ENCODE data around the gene XIRP1. TPM values are rescaled to one million over a fixed set of nuclear protein-coding genes. Genes with fewer than 3 reads are reported as not detected.

Gene XIRP1
- total and polyA plus RNA-seq, 4 donors = 0.01 TPM; not detected in 3

GRCh38 chr3:39158148-39158715 is 34.2 kb downstream of the XIRP1 start:
- Histone ChIP-seq H3K27me3 (ENCODE audit: control insufficient read depth in 4 of 4, insufficient read depth in 4 of 4, low read length in 3 of 4) (no peaks in the 10 kb centered on the region), H3K4me1 (ENCODE audit: control insufficient read depth in 4 of 4, insufficient read depth in 4 of 4, low read length in 3 of 4) (peaks cover 6 to 27% (median 10%) of the 10 kb centered on the region in 4 donors), H3K27ac (ENCODE audit: low read depth in 1 of 2, low read length in 2 of 2) (no peak overlapping the region), H3K36me3 (ENCODE audit: control insufficient read depth in 4 of 4, insufficient read depth in 3 of 4, low read depth in 1 of 4, low read length in 3 of 4) (no peaks in the 10 kb centered on the region), H3K4me3 (ENCODE audit: low read depth in 1 of 3, low read length in 3 of 3) (no peak overlapping the region), H3K9ac (ENCODE audit: low read depth in 1 of 2, low read length in 2 of 2) (no peak overlapping the region), H3K9me3 (ENCODE audit: control insufficient read depth in 4 of 4, low read length in 3 of 4) (no peaks in the 10 kb centered on the region)
- DNase-seq (ENCODE audit: low spot score) = no peak
- TF ChIP-seq RAD21 (IDR thresholded peaks at IDR 0.05) (no peak), EGR1 (IDR thresholded peaks at IDR 0.05; ENCODE audit: low read depth in 2 of 2) (no peak), REST (IDR thresholded peaks at IDR 0.05) (no peak), FOXA2 (IDR thresholded peaks at IDR 0.05) (no peak), ZBTB33 (IDR thresholded peaks at IDR 0.05) (no peak), FOXA1 (IDR thresholded peaks at IDR 0.05) (no peak), CTCF (IDR thresholded peaks at IDR 0.05; ENCODE audit: low read depth, low read length, missing input control) (no peak), RXRA (IDR thresholded peaks at IDR 0.05) (no peak), YY1 (IDR thresholded peaks at IDR 0.05) (no peak), NR2F2 (IDR thresholded peaks at IDR 0.05) (no peak), TAF1 (conservative IDR thresholded peaks at IDR 0.05) (no peak)
- WGBS = 87% methylated on average over 5 of the region's 5 CpGs

GRCh38 chr3:39157359-39157758 is 35.0 kb downstream of the XIRP1 start:
- no peak for TF ChIP-seq CTCF (IDR thresholded peaks at IDR 0.05; ENCODE audit: low read depth, low read length, missing input control)
- no peak for TF ChIP-seq YY1 (IDR thresholded peaks at IDR 0.05)
- no peak for TF ChIP-seq TAF1 (conservative IDR thresholded peaks at IDR 0.05)
- no peak for DNase-seq (ENCODE audit: low spot score)
- 86% methylated on average over 7 of the region's 7 CpGs for WGBS
- H3K36me3 ChIP-seq (ENCODE audit: control insufficient read depth in 4 of 4, insufficient read depth in 3 of 4, low read depth in 1 of 4, low read length in 3 of 4) = no peaks in the 10 kb centered on the region
- no peak overlapping the region for H3K9ac ChIP-seq (ENCODE audit: low read depth in 1 of 2, low read length in 2 of 2)
- no peak overlapping the region for H3K27ac ChIP-seq (ENCODE audit: low read depth in 1 of 2, low read length in 2 of 2)
- H3K9me3 ChIP-seq (ENCODE audit: control insufficient read depth in 4 of 4, low read length in 3 of 4) = no peaks in the 10 kb centered on the region
- no peak overlapping the region for H3K4me3 ChIP-seq (ENCODE audit: low read depth in 1 of 3, low read length in 3 of 3)
- H3K4me1 ChIP-seq (ENCODE audit: control insufficient read depth in 4 of 4, insufficient read depth in 4 of 4, low read length in 3 of 4) = peaks cover 6 to 27% (median 10%) of the 10 kb centered on the region in 4 donors
- H3K27me3 ChIP-seq (ENCODE audit: control insufficient read depth in 4 of 4, insufficient read depth in 4 of 4, low read length in 3 of 4) = no peaks in the 10 kb centered on the region
